K562 (cell line): ENCODE data around the gene IFI27L2. TPM values are rescaled to one million over a fixed set of nuclear protein-coding genes. Genes with fewer than 3 reads are reported as not detected.

Experiments
- ATF4 ChIP-seq: fragments of 450-650 bp; formaldehyde crosslinking; IDR thresholded peaks from 2 replicates; pipeline ENCODE4 v1.4.0; 2022; ENCODE audit warnings: mild to moderate bottlenecking, moderate library complexity
- C11orf30 ChIP-seq: fragments of 450-650 bp; IDR thresholded peaks from 2 replicates; pipeline ENCODE4 v1.6.1; 2016; ENCODE audit warnings: low read depth, mild to moderate bottlenecking
- E2F6 ChIP-seq, 2 experiments: IDR thresholded peaks; 2 replicates each; pipeline ENCODE4 v1.6.1; 2011; ENCODE audit warnings: borderline replicate concordance in 1 of 2, control low read depth in 1 of 2, low read depth in 1 of 2, low read length in 1 of 2, mild to moderate bottlenecking in 1 of 2, mixed read lengths in 1 of 2, moderate library complexity in 1 of 2; ENCODE audit not compliant: insufficient read depth in 1 of 2, insufficient read length in 1 of 2, poor library complexity in 1 of 2, severe bottlenecking in 1 of 2; ENCODE audit errors: extremely low read depth in 1 of 2
- EHMT2 ChIP-seq: fragments of 450-650 bp; IDR thresholded peaks from 2 replicates; pipeline ENCODE4 v1.6.1; 2018; ENCODE audit warnings: antibody characterized with exemption
- EZH2 ChIP-seq: IDR thresholded peaks from 2 replicates; pipeline ENCODE4 v1.6.1; 2012; ENCODE audit warnings: low read depth, mild to moderate bottlenecking, inconsistent platforms, low read length, borderline replicate concordance
- GMEB1 ChIP-seq: fragments of 250-450 bp; sonication (Bioruptor Pico); IDR thresholded peaks from 2 replicates; pipeline ENCODE4 v1.4.0; 2020; ENCODE audit warnings: mild to moderate bottlenecking
- HMBOX1 ChIP-seq: sonication (generic); IDR thresholded peaks from 2 replicates; pipeline ENCODE4 v1.6.1; 2016
- KLF1 ChIP-seq: fragments of 450-650 bp; IDR thresholded peaks from 2 replicates; pipeline ENCODE4 v1.6.1; 2016; ENCODE audit warnings: missing genetic modification characterization, missing compliant biosample characterization
- NR2C1 ChIP-seq, 2 experiments: fragments of 450-650 bp; IDR thresholded peaks; 2 replicates each; pipeline ENCODE4 v1.6.1; 2017; ENCODE audit warnings: mild to moderate bottlenecking in 2 of 2, antibody characterized with exemption in 1 of 2, inconsistent platforms in 1 of 2, missing compliant biosample characterization in 1 of 2, missing genetic modification characterization in 1 of 2
- PHTF2 ChIP-seq: fragments of 250-450 bp; sonication (Bioruptor Pico); IDR thresholded peaks from 2 replicates; pipeline ENCODE4 v1.5.0; 2021; ENCODE audit warnings: mild to moderate bottlenecking
- POU5F1 ChIP-seq: fragments of 150-350 bp; IDR thresholded peaks from 2 replicates; pipeline ENCODE4 v1.6.1; 2014; ENCODE audit warnings: borderline replicate concordance, low read length, low read depth, mild to moderate bottlenecking; ENCODE audit not compliant: partially characterized antibody
- PREB ChIP-seq: sonication (generic); formaldehyde crosslinking; IDR thresholded peaks from 2 replicates; pipeline ENCODE4 v1.8.1; 2023; ENCODE audit warnings: mild to moderate bottlenecking, missing genetic modification reagents
- TFAM ChIP-seq: fragments of 250-450 bp; sonication (Bioruptor Pico); conservative IDR thresholded peaks from 2 replicates; pipeline ENCODE4 v1.5.0; 2021; ENCODE audit warnings: mild to moderate bottlenecking, moderate library complexity
- ZNF77 ChIP-seq: fragments of 250-450 bp; sonication (Bioruptor Pico); IDR thresholded peaks from 2 replicates; pipeline ENCODE4 v1.5.0; 2020
- polyA plus RNA-seq, 8 experiments: library from polyadenylated mRNA; depleted of rRNA in 4 of 8; stranded (reverse) in 5 of 8; unstranded in 3 of 8; fragments of >200 nt; fragmentation: Nextera tagmentation in 2 of 8; fragmentation: Illumina TruSeq in 1 of 8; extraction: Ambion mirVana in 2 of 8; extraction: Trizol in 1 of 8; gene quantifications; 2 replicates each; pipeline versions ENCODE4 v1.2.1 to v1.2.3, GENCODE V29; 2011 to 2014; ENCODE audit warnings: inconsistent platforms in 1 of 8, missing spikeins in 1 of 8
- total RNA-seq, 7 experiments: library from RNA; depleted of rRNA in 6 of 7; stranded (reverse); fragments of >200 nt in 6 of 7; fragmentation: Illumina TruSeq in 2 of 7; extraction: Trizol in 2 of 7; gene quantifications; 2 replicates each; pipeline versions ENCODE4 v1.2.1 to v1.2.3, GENCODE V29; 2011 to 2021; ENCODE audit warnings: low replicate concordance in 1 of 7
- TF ChIP-seq, protein P1 (sequence below): fragments of 450-650 bp; IDR thresholded peaks from one replicate; pipeline ENCODE4 v1.6.1; 2018; ENCODE audit warnings: mild to moderate bottlenecking, moderate library complexity; ENCODE audit not compliant: partially characterized antibody
- TF ChIP-seq, protein P2 (sequence below): fragments of 200-800 bp; sonication (Bioruptor generic); IDR thresholded peaks from 2 replicates; pipeline ENCODE4 v1.6.1; 2017; ENCODE audit warnings: missing genetic modification characterization, missing compliant biosample characterization

Gene IFI27L2
- total and polyA plus RNA-seq, 9 of the 15 experiments (the other 6 are each of a cell fraction or from before 2014, with no cell fraction given) = 1.0 to 9.3 (median 4.1) TPM

GRCh38 chr14:94144765-94145164 lies 15.4 kb upstream of the IFI27L2 start (continued):
- TF ChIP-seq, protein P1, sequence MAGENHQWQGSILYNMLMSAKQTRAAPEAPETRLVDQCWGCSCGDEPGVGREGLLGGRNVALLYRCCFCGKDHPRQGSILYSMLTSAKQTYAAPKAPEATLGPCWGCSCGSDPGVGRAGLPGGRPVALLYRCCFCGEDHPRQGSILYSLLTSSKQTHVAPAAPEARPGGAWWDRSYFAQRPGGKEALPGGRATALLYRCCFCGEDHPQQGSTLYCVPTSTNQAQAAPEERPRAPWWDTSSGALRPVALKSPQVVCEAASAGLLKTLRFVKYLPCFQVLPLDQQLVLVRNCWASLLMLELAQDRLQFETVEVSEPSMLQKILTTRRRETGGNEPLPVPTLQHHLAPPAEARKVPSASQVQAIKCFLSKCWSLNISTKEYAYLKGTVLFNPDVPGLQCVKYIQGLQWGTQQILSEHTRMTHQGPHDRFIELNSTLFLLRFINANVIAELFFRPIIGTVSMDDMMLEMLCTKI = no peak
- TF ChIP-seq PREB (no peak), EZH2 (no peak), KLF1 (tag) (no peak), PHTF2 (CRISPR knock-in tag) (no peak), HMBOX1 (no peak), TFAM (no peak), C11orf30 (no peak), ZNF77 (CRISPR knock-in tag) (no peak), POU5F1 (no peak), E2F6 (IDR thresholded peaks at IDR 0.05; ENCODE audit: borderline replicate concordance in 1 of 2, extremely low read depth in 1 of 2, insufficient read depth in 1 of 2, insufficient read length in 1 of 2, low read depth in 1 of 2, low read length in 1 of 2, poor library complexity in 1 of 2, severe bottlenecking in 1 of 2) (no peak), NR2C1 (IDR thresholded peaks at IDR 0.05) (no peak), NR2C1 (tag; IDR thresholded peaks at IDR 0.05) (peak; percentile 53), GMEB1 (CRISPR knock-in tag) (no peak), EHMT2 (peak; percentile 67; the same call in 1 of the 2 replicates), ATF4 (CRISPR knock-in tag) (peak; percentile 68)
- TF ChIP-seq, protein P2, sequence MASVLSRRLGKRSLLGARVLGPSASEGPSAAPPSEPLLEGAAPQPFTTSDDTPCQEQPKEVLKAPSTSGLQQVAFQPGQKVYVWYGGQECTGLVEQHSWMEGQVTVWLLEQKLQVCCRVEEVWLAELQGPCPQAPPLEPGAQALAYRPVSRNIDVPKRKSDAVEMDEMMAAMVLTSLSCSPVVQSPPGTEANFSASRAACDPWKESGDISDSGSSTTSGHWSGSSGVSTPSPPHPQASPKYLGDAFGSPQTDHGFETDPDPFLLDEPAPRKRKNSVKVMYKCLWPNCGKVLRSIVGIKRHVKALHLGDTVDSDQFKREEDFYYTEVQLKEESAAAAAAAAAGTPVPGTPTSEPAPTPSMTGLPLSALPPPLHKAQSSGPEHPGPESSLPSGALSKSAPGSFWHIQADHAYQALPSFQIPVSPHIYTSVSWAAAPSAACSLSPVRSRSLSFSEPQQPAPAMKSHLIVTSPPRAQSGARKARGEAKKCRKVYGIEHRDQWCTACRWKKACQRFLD (CRISPR knock-in tag) = no peak
